ENCODE data around the gene OR4D10. TPM values are rescaled to one million over a fixed set of nuclear protein-coding genes. Genes with fewer than 3 reads are reported as not detected.

OR4D10 gene
- total and polyA plus RNA-seq, 2 donors (not counting 3 experiments of a cell fraction or from before 2014, with no cell fraction given): not detected

DNA sequence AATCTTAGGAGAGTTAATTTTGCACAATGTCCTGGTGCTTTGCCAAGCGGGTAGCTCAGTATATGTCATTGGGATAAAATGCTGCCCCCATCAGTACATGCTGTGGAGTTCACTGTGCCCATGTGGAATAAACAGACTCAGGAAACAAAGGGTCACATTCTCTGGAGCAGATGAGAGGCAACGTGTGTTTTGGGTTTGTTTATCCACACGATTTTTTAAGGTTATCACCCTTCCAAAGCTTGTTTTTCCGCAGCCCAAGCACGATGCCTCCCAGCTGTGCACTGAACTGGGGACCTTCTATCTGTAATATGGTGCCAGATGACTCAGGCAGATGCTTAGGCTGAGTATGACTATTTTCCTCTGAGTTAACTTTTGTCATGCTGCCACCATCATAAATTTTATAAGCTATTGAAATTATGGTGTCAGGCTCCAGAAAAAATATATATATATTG, 9.9 kb upstream of the OR4D10 start:
- intact Hi-C loops (cut with micrococcal nuclease): no loop called here
- BruUV-seq (replicated peaks): no TSS peak
- Histone ChIP-seq H4K20me1 (replicated peaks; ENCODE audit: control insufficient read depth, extremely low read depth, insufficient read depth, low read length) (no peaks in the 10 kb centered on the region), H3K27me3 (ENCODE audit: control insufficient read depth in 2 of 2, insufficient read depth in 2 of 2, low read length in 2 of 2) (no peaks in the 10 kb centered on the region), H3K9me3 (replicated peaks; ENCODE audit: control insufficient read depth, insufficient read depth, low read length) (no peaks in the 10 kb centered on the region), H3K9me1 (replicated peaks; ENCODE audit: control insufficient read depth, extremely low read depth, insufficient read depth, low read length) (no peaks in the 10 kb centered on the region), H3K9ac (replicated peaks; ENCODE audit: extremely low read depth, insufficient read depth, low read length) (no peak overlapping the region), H3K36me3 (ENCODE audit: control insufficient read depth in 2 of 2, extremely low read depth in 1 of 2, insufficient read depth in 2 of 2, low read length in 2 of 2) (no peaks in the 10 kb centered on the region), H3K4me3 (replicated peaks in 1 of 3; ENCODE audit: insufficient read depth in 1 of 3, low read depth in 1 of 3, low read length in 3 of 3) (no peak overlapping the region), H2AFZ (ENCODE audit: low read depth, low read length) (peak overlapping the region; percentile 64), H3K4me2 (ENCODE audit: insufficient read depth, low read length) (peak overlapping the region; percentile 29), H3K27ac (ENCODE audit: insufficient read depth, low read depth, low read length) (no peak overlapping the region), H3K79me2 (ENCODE audit: control insufficient read depth, insufficient read depth, low read length) (no peaks in the 10 kb centered on the region), H3K4me1 (ENCODE audit: control insufficient read depth, extremely low read depth, insufficient read depth, low read length) (peaks cover 7% of the 10 kb centered on the region)
- ChIA-PET CTCF (interaction anchor here (0.9 to 1.4 kb wide), 2 partner anchors 12 to 74 kb away, joined by 3 to 4 read pairs; no protein-coding TSS in a partner anchor), POLR2A (no interaction called here)
- dilution Hi-C loops (cut with MboI; ENCODE audit: extremely low pct_ligation_motif_present, low sequenced_read_pairs): no loop called here
- DNase-seq (ENCODE audit: low read depth, low spot score): peak; percentile 85
- TF ChIP-seq JUN (IDR thresholded peaks at IDR 0.05; ENCODE audit: borderline replicate concordance, insufficient read depth, insufficient read length, low read depth): no peak
- no peak for TF ChIP-seq EZH2 (IDR thresholded peaks at IDR 0.05; ENCODE audit: borderline replicate concordance, low read depth, low read length, severe bottlenecking)
- TF ChIP-seq POLR2A (IDR thresholded peaks at IDR 0.05; ENCODE audit: low read depth, low read length): no peak
- TF ChIP-seq, protein P1, sequence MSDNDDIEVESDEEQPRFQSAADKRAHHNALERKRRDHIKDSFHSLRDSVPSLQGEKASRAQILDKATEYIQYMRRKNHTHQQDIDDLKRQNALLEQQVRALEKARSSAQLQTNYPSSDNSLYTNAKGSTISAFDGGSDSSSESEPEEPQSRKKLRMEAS (IDR thresholded peaks at IDR 0.05; ENCODE audit: insufficient read depth, insufficient read length): no peak
- no peak for TF ChIP-seq MYC (IDR thresholded peaks at IDR 0.05; ENCODE audit: low read depth, low read length)
- TF ChIP-seq FOS (IDR thresholded peaks at IDR 0.05; ENCODE audit: borderline replicate concordance, insufficient read depth, low read length): peak; percentile 42
- TF ChIP-seq POLR2AphosphoS5 (IDR thresholded peaks at IDR 0.05; ENCODE audit: insufficient read depth, low read depth, low read length): no peak
- TF ChIP-seq, protein P2, sequence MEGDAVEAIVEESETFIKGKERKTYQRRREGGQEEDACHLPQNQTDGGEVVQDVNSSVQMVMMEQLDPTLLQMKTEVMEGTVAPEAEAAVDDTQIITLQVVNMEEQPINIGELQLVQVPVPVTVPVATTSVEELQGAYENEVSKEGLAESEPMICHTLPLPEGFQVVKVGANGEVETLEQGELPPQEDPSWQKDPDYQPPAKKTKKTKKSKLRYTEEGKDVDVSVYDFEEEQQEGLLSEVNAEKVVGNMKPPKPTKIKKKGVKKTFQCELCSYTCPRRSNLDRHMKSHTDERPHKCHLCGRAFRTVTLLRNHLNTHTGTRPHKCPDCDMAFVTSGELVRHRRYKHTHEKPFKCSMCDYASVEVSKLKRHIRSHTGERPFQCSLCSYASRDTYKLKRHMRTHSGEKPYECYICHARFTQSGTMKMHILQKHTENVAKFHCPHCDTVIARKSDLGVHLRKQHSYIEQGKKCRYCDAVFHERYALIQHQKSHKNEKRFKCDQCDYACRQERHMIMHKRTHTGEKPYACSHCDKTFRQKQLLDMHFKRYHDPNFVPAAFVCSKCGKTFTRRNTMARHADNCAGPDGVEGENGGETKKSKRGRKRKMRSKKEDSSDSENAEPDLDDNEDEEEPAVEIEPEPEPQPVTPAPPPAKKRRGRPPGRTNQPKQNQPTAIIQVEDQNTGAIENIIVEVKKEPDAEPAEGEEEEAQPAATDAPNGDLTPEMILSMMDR (IDR thresholded peaks at IDR 0.05; ENCODE audit: extremely low read depth in 1 of 2, insufficient read depth in 1 of 2, low read depth in 1 of 2, low read length in 2 of 2): peak in 1 of 2 donors; percentile 11
- TF ChIP-seq GATA2 (IDR thresholded peaks at IDR 0.05; ENCODE audit: insufficient read depth, insufficient read length, low read depth, low read length): peak; percentile 20
- peak; percentile 55 for FAIRE-seq

All from endothelial cell of umbilical vein (primary cell).